GM13976 (cell line): ENCODE results near the gene ZNF821.

Experiments
- DNase-seq: peaks from one replicate; pipeline ENCODE4 v3.0.0; 2012; ENCODE audit warnings: low spot score
- CTCF ChIP-seq: IDR thresholded peaks from 2 replicates; pipeline ENCODE4 v1.5.1; 2012; ENCODE audit warnings: borderline replicate concordance, mild to moderate bottlenecking; ENCODE audit not compliant: insufficient read depth; ENCODE audit errors: extremely low read depth, missing control alignments, control extremely low read depth
- in situ Hi-C: fragments of 300-500 bp; cut with MboI; formaldehyde crosslinking; loops from one replicate; pipeline ENCODE4 v1.12.0; 2022; ENCODE audit warnings: low sequenced_read_pairs, mixed read lengths, inconsistent platforms; ENCODE audit not compliant: unreplicated experiment

Gene ZNF821

GRCh38 chr16:71865173-71865863 is 18.7 kb downstream of the ZNF821 start:
- DNase-seq, result no peak
- in situ Hi-C loops, result no loop called here
- no peak for TF ChIP-seq CTCF

GRCh38 chr16:71863995-71864394 is 20.0 kb downstream of the ZNF821 start:
- no peak for TF ChIP-seq CTCF
- in situ Hi-C loops, result no loop called here
- no peak for DNase-seq

- TF ChIP-seq CTCF, result no peak
- in situ Hi-C loops, result no loop called here
- DNase-seq, result no peak
Measured at GRCh38 chr16:71859762-71860521, 24.0 kb downstream of the ZNF821 start.

GRCh38 chr16:71855937-71856662 is 27.9 kb downstream of the ZNF821 start:
- DNase-seq, result no peak
- in situ Hi-C loops, result no loop called here
- TF ChIP-seq CTCF, result no peak

GRCh38 chr16:71854369-71854948 is 29.5 kb downstream of the ZNF821 start:
- in situ Hi-C loops, result no loop called here
- no peak for TF ChIP-seq CTCF
- DNase-seq, result no peak

- TF ChIP-seq CTCF, result no peak
- peak; percentile 62 for DNase-seq
- in situ Hi-C loops, result no loop called here
Measured at GRCh38 chr16:71853413-71853812, 30.6 kb downstream of the ZNF821 start.
